Activated effector memory CD4-positive, alpha-beta T cell treated with Interleukin-2 at 50 U/mL for 16 hours (primary cell): ENCODE data around the gene PKNOX1.
"Not testable (repeated sequence)": the region's sequence is repeated elsewhere in the genome, so short reads cannot be mapped to it uniquely, and the experiment has no call there.

Source experiments
- DNase-seq: peaks from one replicate; pipeline ENCODE4 v3.0.0-alpha.2; 2020

The PKNOX1 gene

GRCh38 chr21:43064265-43064917 is 90.0 kb downstream of the PKNOX1 start:
- not testable (repeated sequence) for DNase-seq

GRCh38 chr21:43065991-43066390 is 91.6 kb downstream of the PKNOX1 start:
- DNase-seq: not testable (repeated sequence)

- not testable (repeated sequence) for DNase-seq
These were observed 92.3 kb downstream of the PKNOX1 start for GRCh38 chr21:43066690-43067089.

- DNase-seq: not testable (repeated sequence)
These were observed 93.7 kb downstream of the PKNOX1 start for GRCh38 chr21:43068065-43068464.

GRCh38 chr21:43069682-43070081 is 95.3 kb downstream of the PKNOX1 start:
- DNase-seq: not testable (repeated sequence)

- not testable (repeated sequence) for DNase-seq
These were observed 98.4 kb downstream of the PKNOX1 start for GRCh38 chr21:43072742-43073141.

- DNase-seq: not testable (repeated sequence)
These were observed 100.2 kb downstream of the PKNOX1 start for GRCh38 chr21:43074401-43075169.

- not testable (repeated sequence) for DNase-seq
These were observed 101.0 kb downstream of the PKNOX1 start, which contains the start of gene CBS for GRCh38 chr21:43075170-43076022. Gene CBS, minus strand, starts transcription at chr21:43075835. Its CDS starts 3,642 bp downstream, at chr21:43072193.

- not testable (repeated sequence) for DNase-seq
These were observed 101.8 kb downstream of the PKNOX1 start for GRCh38 chr21:43076023-43076637.

GRCh38 chr21:43076643-43077042 is 102.3 kb downstream of the PKNOX1 start:
- DNase-seq: not testable (repeated sequence)

- DNase-seq: not testable (repeated sequence)
These were observed 108.4 kb downstream of the PKNOX1 start for GRCh38 chr21:43082587-43083300.
